ENCODE measurements around the gene AUNIP.

The AUNIP gene

DNA sequence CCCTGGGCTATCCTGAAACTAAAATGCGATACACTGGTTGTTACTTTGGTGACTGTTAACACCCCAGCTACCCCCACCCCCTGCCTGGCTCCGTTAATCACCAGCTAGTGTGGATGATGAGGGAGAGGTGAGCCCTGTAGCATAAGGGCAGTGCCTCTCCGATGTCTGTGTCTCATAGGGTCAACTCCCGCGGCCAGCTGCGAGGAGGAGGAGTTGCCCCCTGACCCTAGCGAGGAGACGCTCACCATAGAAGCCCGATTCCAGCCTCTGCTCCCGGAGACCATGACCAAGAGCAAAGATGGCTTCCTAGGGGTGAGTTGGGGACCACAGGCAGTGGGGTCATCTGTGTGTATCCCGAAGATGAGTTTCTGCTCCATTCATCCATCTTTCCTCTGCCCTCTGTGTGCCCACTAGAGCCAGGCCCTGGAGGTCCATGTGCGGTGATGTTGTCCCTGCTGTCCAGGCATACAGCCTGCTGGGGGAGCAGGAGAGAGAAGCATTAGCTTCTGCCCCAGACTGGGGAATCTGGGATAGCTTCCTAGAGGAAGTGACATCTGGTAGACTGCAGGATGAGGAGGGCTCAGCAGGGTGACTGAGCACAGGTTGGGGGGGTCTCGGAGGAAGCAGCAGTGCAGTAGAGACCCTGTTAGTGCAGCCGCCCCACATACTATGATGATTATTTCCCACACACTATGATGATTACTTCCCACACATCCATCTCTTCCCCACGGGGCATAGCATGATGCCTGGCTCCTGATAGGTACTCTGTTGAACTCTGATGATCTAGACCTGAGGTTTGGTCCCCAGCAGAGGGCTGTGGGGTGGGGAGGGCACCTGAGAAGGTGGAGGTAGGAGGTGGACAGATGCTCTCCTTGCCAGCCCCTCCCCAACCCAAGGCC, 54.0 kb downstream of the AUNIP start:
- Histone ChIP-seq H3K9ac (no peak overlapping the region), H3K4me2 (no peak overlapping the region), H3K27me3 (ENCODE audit: insufficient read depth, low read depth) (no peaks in the 10 kb centered on the region), H3K36me3 (ENCODE audit: insufficient read depth) (no peaks in the 10 kb centered on the region), H4K20me1 (ENCODE audit: insufficient read depth) (no peaks in the 10 kb centered on the region), H2AFZ (ENCODE audit: low read depth) (no peak overlapping the region), H3K79me2 (ENCODE audit: insufficient read depth, low read depth) (no peaks in the 10 kb centered on the region), H3K4me1 (ENCODE audit: low read depth, poor library complexity, severe bottlenecking) (peaks cover 41% of the 10 kb centered on the region), H3K4me3 (IDR thresholded peaks at IDR 0.05; ENCODE audit: insufficient read depth, low read depth, low read length) (no peak overlapping the region), H3K27ac (no peak overlapping the region)
- TF ChIP-seq CTCF (conservative IDR thresholded peaks at IDR 0.05; ENCODE audit: low read depth, low read length): no peak

- H3K4me2 ChIP-seq: peak overlapping the region; percentile 44; the same call in 1 of the 2 replicates
- no peaks in the 10 kb centered on the region for H4K20me1 ChIP-seq (ENCODE audit: insufficient read depth)
- H3K27me3 ChIP-seq (ENCODE audit: insufficient read depth, low read depth): no peaks in the 10 kb centered on the region
- H3K4me1 ChIP-seq (ENCODE audit: low read depth, poor library complexity, severe bottlenecking): peaks cover 45% of the 10 kb centered on the region
- H2AFZ ChIP-seq (ENCODE audit: low read depth): no peak overlapping the region
- H3K9ac ChIP-seq: no peak overlapping the region
- no peak for TF ChIP-seq CTCF (conservative IDR thresholded peaks at IDR 0.05; ENCODE audit: low read depth, low read length)
- no peaks in the 10 kb centered on the region for H3K36me3 ChIP-seq (ENCODE audit: insufficient read depth)
- H3K79me2 ChIP-seq (ENCODE audit: insufficient read depth, low read depth): no peaks in the 10 kb centered on the region
- no peak overlapping the region for H3K4me3 ChIP-seq (IDR thresholded peaks at IDR 0.05; ENCODE audit: insufficient read depth, low read depth, low read length)
- H3K27ac ChIP-seq: no peak overlapping the region
Observed at GRCh38 chr1:25804244-25804963, 54.9 kb downstream of the AUNIP start.

DNA sequence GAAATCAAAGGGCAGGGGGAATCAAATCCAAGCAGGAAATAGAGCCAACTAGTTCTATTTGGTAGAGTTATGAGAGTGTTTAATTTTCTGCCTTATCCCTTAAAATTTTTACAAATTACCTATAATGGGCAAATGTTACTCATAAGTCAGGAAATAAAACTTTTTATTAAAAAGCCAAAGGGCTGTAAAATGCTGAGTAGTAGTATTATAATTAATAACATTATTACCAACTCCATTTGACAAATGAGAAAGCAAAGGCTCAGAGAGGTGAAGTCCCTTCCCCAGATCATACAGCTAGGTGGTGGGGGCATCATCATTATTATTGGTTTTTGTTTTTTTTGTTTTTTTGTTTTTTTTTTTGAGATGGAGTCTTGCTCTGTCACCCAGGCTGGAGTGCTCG, 55.9 kb downstream of the AUNIP start:
- TF ChIP-seq CTCF (conservative IDR thresholded peaks at IDR 0.05; ENCODE audit: low read depth, low read length): no peak
- no peak overlapping the region for H2AFZ ChIP-seq (ENCODE audit: low read depth)
- no peak overlapping the region for H3K27ac ChIP-seq
- no peak overlapping the region for H3K4me3 ChIP-seq (IDR thresholded peaks at IDR 0.05; ENCODE audit: insufficient read depth, low read depth, low read length)
- no peaks in the 10 kb centered on the region for H4K20me1 ChIP-seq (ENCODE audit: insufficient read depth)
- H3K4me1 ChIP-seq (ENCODE audit: low read depth, poor library complexity, severe bottlenecking): peaks cover 55% of the 10 kb centered on the region
- no peaks in the 10 kb centered on the region for H3K79me2 ChIP-seq (ENCODE audit: insufficient read depth, low read depth)
- no peak overlapping the region for H3K9ac ChIP-seq
- no peaks in the 10 kb centered on the region for H3K36me3 ChIP-seq (ENCODE audit: insufficient read depth)
- no peaks in the 10 kb centered on the region for H3K27me3 ChIP-seq (ENCODE audit: insufficient read depth, low read depth)
- peak overlapping the region; percentile 44 for H3K4me2 ChIP-seq

DNA sequence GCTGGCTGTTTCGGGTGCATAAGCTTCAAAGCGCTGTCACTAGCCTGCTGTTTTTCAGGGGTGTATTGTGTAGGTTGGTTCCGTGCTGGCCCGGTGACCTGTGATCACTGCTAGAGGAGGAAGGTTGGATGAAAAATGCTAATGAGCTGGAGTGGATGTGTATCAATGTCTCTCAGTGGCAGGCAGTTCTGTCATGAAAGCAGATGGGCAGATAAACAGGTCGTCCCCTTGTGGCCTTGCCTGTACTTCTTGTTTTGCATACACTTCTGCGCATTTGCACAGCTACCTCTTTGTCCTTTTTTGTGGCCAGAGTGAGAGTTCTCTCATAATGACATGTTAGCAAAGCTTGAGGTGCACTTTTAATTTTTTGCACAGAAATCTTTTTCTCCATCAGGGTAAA, 56.3 kb downstream of the AUNIP start:
- no peak overlapping the region for H3K9ac ChIP-seq
- H2AFZ ChIP-seq (ENCODE audit: low read depth): no peak overlapping the region
- no peaks in the 10 kb centered on the region for H3K79me2 ChIP-seq (ENCODE audit: insufficient read depth, low read depth)
- H3K36me3 ChIP-seq (ENCODE audit: insufficient read depth): no peaks in the 10 kb centered on the region
- H3K4me2 ChIP-seq: peak overlapping the region; percentile 44
- peaks cover 60% of the 10 kb centered on the region for H3K4me1 ChIP-seq (ENCODE audit: low read depth, poor library complexity, severe bottlenecking)
- H3K27me3 ChIP-seq (ENCODE audit: insufficient read depth, low read depth): no peaks in the 10 kb centered on the region
- no peaks in the 10 kb centered on the region for H4K20me1 ChIP-seq (ENCODE audit: insufficient read depth)
- TF ChIP-seq CTCF (conservative IDR thresholded peaks at IDR 0.05; ENCODE audit: low read depth, low read length): peak; percentile 39; the same call in 1 of the 2 replicates
- H3K4me3 ChIP-seq (IDR thresholded peaks at IDR 0.05; ENCODE audit: insufficient read depth, low read depth, low read length): no peak overlapping the region
- H3K27ac ChIP-seq: no peak overlapping the region
